Measurements from ENCODE around the gene SYNJ2. TPM values are rescaled to one million over a fixed set of nuclear protein-coding genes. Genes with fewer than 3 reads are reported as not detected.

SYNJ2 gene
- total RNA-seq, 1 donor from 2014 or later = 31.8 TPM

DNA sequence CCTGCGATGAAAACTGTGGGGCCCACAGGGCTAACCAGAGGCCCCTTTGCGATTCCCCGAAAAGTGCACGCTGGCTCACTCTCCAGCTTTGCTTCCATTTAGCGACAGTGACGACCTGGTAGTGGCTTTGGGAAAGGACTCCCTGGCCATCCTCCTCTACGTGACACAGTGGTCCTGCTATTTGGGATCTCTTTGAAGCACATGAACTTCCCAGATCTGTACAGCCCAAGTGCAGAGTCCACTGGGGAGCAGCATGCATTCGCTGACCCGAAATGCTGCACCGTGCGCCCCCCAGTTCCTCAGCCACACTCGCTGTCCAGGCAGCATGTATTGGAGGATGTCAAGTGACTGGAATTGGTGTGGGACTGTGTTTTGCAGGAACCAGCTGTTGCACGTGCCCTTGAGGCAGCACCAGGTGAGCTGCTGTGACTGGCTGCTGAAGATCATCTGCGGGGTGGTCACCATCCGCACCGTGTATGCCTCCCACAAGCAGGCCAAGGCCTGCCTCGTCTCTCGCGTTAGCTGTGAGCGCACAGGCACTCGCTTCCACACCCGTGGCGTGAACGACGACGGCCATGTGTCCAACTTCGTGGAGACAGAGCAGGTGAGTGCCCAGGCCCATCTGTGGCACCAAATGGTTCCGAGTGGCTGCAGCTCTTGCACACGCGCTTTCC lies 51.6 kb downstream of the SYNJ2 start:
- Mint-ChIP-seq H3K27me3 (ENCODE audit: low read depth, unreplicated experiment) (no peaks in the 10 kb centered on the region), H3K27ac (ENCODE audit: unreplicated experiment) (no peak overlapping the region), H3K9me3 (ENCODE audit: unreplicated experiment) (no peaks in the 10 kb centered on the region), H3K36me3 (ENCODE audit: low read depth, unreplicated experiment) (peaks cover 18% of the 10 kb centered on the region), H3K4me1 (ENCODE audit: low read depth, unreplicated experiment) (peaks cover 13% of the 10 kb centered on the region), H3K4me3 (ENCODE audit: unreplicated experiment) (no peak overlapping the region)
- DNase-seq (ENCODE audit: low read depth) (no peak), FAIRE-seq (no peak)
- peaks cover 85% of the 10 kb centered on the region for H3K79me2 ChIP-seq (ENCODE audit: insufficient read depth, low read length)
- H3K9ac ChIP-seq (ENCODE audit: low read length) = peak overlapping the region; percentile 24
- no peaks in the 10 kb centered on the region for H4K20me1 ChIP-seq (ENCODE audit: insufficient read depth, low read length)
- no peak overlapping the region for H3K4me2 ChIP-seq (ENCODE audit: low read length)
- H3K27me3 ChIP-seq (ENCODE audit: insufficient read depth, low read length) = no peaks in the 10 kb centered on the region
- no peak for TF ChIP-seq CTCF (IDR thresholded peaks at IDR 0.05; ENCODE audit: insufficient read depth, low read depth, low read length)
- H3K4me1 ChIP-seq (ENCODE audit: insufficient read depth, low read length) = peaks cover 47% of the 10 kb centered on the region
- H3K36me3 ChIP-seq (ENCODE audit: insufficient read depth, low read length) = peaks cover 41% of the 10 kb centered on the region
- H2AFZ ChIP-seq (ENCODE audit: low read depth, low read length) = no peak overlapping the region
- no peaks in the 10 kb centered on the region for H3K9me3 ChIP-seq (ENCODE audit: insufficient read depth, low read depth, low read length)
- peak overlapping the region; percentile 28 for H3K27ac ChIP-seq (ENCODE audit: low read depth, low read length)
- no peak overlapping the region for H3K4me3 ChIP-seq (ENCODE audit: insufficient read depth, low read depth, low read length)

DNA sequence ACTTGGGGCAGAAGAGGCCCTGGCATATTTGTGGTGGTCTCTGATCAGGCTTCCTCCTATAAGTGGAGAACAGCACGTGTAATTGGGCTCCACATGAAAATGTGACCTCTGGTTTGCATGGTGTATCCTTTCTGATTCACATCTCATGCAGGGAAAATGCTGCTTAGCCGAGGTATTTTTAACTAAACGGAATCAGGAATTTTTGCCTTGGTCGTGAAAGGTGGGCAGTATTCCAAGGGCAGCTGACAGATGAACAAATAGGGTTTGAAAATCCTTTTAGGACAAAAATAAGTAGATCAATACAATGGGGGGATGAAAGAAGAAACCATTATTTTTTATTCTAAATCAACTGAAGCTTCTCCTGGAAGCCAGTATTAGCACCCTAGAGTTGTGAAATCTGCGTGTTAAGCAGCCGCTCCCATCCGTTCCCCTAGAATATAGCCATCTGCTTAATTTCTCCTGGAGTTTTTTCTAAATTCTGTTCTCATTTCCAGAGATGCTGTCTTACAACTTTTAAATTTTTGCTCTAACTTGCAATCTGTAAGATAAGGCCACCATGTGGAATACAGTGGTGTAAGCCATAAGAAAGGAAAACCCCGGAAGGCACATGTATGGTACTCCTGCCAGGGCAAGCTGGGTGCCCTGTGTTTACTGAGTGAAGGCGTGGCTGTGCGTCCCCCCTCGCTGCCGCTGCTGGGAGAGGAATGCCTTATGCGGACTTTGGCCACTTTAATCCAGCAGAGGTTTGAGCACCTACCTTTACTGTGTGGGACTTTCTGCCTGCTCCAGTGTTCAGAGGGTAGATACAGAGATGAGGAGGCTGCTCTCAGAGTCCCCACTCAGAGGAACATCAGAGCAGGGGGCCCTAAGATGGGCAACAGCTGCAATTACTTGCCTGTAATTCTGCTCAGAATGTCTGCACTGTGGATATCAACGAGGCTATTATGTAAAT lies 52.4 kb downstream of the SYNJ2 start:
- H3K9ac ChIP-seq (ENCODE audit: low read length) = peak overlapping the region; percentile 24
- DNase-seq (ENCODE audit: low read depth) (no peak), FAIRE-seq (no peak)

More for the DNA sequence above, 52.4 kb downstream of the SYNJ2 start:
- Histone ChIP-seq H3K27me3 (ENCODE audit: insufficient read depth, low read length) (no peaks in the 10 kb centered on the region), H3K79me2 (ENCODE audit: insufficient read depth, low read length) (peaks cover 84% of the 10 kb centered on the region), H2AFZ (ENCODE audit: low read depth, low read length) (no peak overlapping the region), H3K4me2 (ENCODE audit: low read length) (no peak overlapping the region), H4K20me1 (ENCODE audit: insufficient read depth, low read length) (no peaks in the 10 kb centered on the region), H3K27ac (ENCODE audit: low read depth, low read length) (peak overlapping the region; percentile 28), H3K4me1 (ENCODE audit: insufficient read depth, low read length) (peaks cover 52% of the 10 kb centered on the region), H3K9me3 (ENCODE audit: insufficient read depth, low read depth, low read length) (no peaks in the 10 kb centered on the region), H3K36me3 (ENCODE audit: insufficient read depth, low read length) (peaks cover 41% of the 10 kb centered on the region), H3K4me3 (ENCODE audit: insufficient read depth, low read depth, low read length) (no peak overlapping the region)
- Mint-ChIP-seq H3K27me3 (ENCODE audit: low read depth, unreplicated experiment) (no peaks in the 10 kb centered on the region), H3K9me3 (ENCODE audit: unreplicated experiment) (no peaks in the 10 kb centered on the region), H3K36me3 (ENCODE audit: low read depth, unreplicated experiment) (peaks cover 22% of the 10 kb centered on the region), H3K4me1 (ENCODE audit: low read depth, unreplicated experiment) (peaks cover 18% of the 10 kb centered on the region), H3K27ac (ENCODE audit: unreplicated experiment) (no peak overlapping the region), H3K4me3 (ENCODE audit: unreplicated experiment) (no peak overlapping the region)
- TF ChIP-seq EZH2 (IDR thresholded peaks at IDR 0.05; ENCODE audit: insufficient read depth, low read length) = no peak
- no peak for TF ChIP-seq CTCF (IDR thresholded peaks at IDR 0.05; ENCODE audit: insufficient read depth, low read depth, low read length)

Data from astrocyte (in vitro differentiated cells and primary cell).